H9 (cell line): Measurements from ENCODE around the gene HIBCH. TPM values are rescaled to one million over a fixed set of nuclear protein-coding genes. Genes with fewer than 3 reads are reported as not detected.
"Not testable (repeated sequence)": the region's sequence is repeated elsewhere in the genome, so short reads cannot be mapped to it uniquely, and the experiment has no call there.

Source experiments
- DNase-seq: peaks from one replicate; pipeline ENCODE4 v3.0.0-alpha.2; 2017
- H2AFZ ChIP-seq: one replicate; pipeline ENCODE4 v1.6.1; 2013; ENCODE audit warnings: mild to moderate bottlenecking, low read length, control low read depth, moderate library complexity
- H2AK5ac ChIP-seq: 2 replicates; pipeline ENCODE4 v1.6.1; 2013; ENCODE audit warnings: low read length, control low read depth, mixed read lengths; ENCODE audit not compliant: insufficient read length
- H2BK120ac ChIP-seq: one replicate; pipeline ENCODE4 v1.6.1; 2013; ENCODE audit warnings: low read depth, mild to moderate bottlenecking, low read length, control low read depth, inconsistent platforms; ENCODE audit not compliant: poor library complexity, severe bottlenecking
- H2BK12ac ChIP-seq: 2 replicates; pipeline ENCODE4 v1.6.1; 2013; ENCODE audit warnings: low read length, control low read depth, mixed read lengths, low read depth; ENCODE audit not compliant: insufficient read length
- H2BK15ac ChIP-seq: 2 replicates; pipeline ENCODE4 v1.6.1; 2013; ENCODE audit warnings: low read depth, low read length, control low read depth
- H2BK20ac ChIP-seq: one replicate; pipeline ENCODE4 v1.6.1; 2013; ENCODE audit warnings: low read depth, mild to moderate bottlenecking, low read length, control low read depth, inconsistent platforms; ENCODE audit not compliant: poor library complexity, severe bottlenecking
- H2BK5ac ChIP-seq: 2 replicates; pipeline ENCODE4 v1.6.1; 2013; ENCODE audit warnings: low read length, control low read depth, mixed read lengths; ENCODE audit not compliant: insufficient read length
- H3K14ac ChIP-seq: 2 replicates; pipeline ENCODE4 v1.6.1; 2013; ENCODE audit warnings: low read length, control low read depth; ENCODE audit not compliant: insufficient read depth
- H3K18ac ChIP-seq: 2 replicates; pipeline ENCODE4 v1.6.1; 2013; ENCODE audit warnings: low read depth, mild to moderate bottlenecking, mixed read lengths, low read length, control low read depth; ENCODE audit not compliant: insufficient read length
- H3K23ac ChIP-seq: 2 replicates; pipeline ENCODE4 v1.6.1; 2013; ENCODE audit warnings: low read length, control low read depth, mixed read lengths, low read depth; ENCODE audit not compliant: insufficient read length
- H3K23me2 ChIP-seq: 2 replicates; pipeline ENCODE4 v1.6.1; 2013; ENCODE audit warnings: low read depth, mild to moderate bottlenecking, mixed read lengths, low read length, control low read depth; ENCODE audit not compliant: insufficient read length, poor library complexity, severe bottlenecking
- H3K27ac ChIP-seq: 2 replicates; pipeline ENCODE4 v1.5.1; 2013; ENCODE audit warnings: low read length, control low read depth, mixed read lengths, low read depth; ENCODE audit not compliant: insufficient read length
- H3K27me3 ChIP-seq: 2 replicates; pipeline ENCODE4 v1.6.1; 2013; ENCODE audit warnings: low read length, control low read depth, inconsistent platforms; ENCODE audit not compliant: insufficient read depth
- H3K4ac ChIP-seq: 2 replicates; pipeline ENCODE4 v1.6.1; 2013; ENCODE audit warnings: low read depth, mild to moderate bottlenecking, control low read depth, inconsistent platforms, low read length, moderate library complexity
- H3K4me1 ChIP-seq: 2 replicates; pipeline ENCODE4 v1.6.1; 2013; ENCODE audit warnings: low read length, control low read depth, inconsistent platforms; ENCODE audit not compliant: insufficient read depth
- H3K4me2 ChIP-seq: 2 replicates; pipeline ENCODE4 v1.6.1; 2013; ENCODE audit warnings: low read length, control low read depth, mixed read lengths; ENCODE audit not compliant: insufficient read length, insufficient read depth
- H3K56ac ChIP-seq: 2 replicates; pipeline ENCODE4 v1.6.1; 2013; ENCODE audit warnings: low read depth, mild to moderate bottlenecking, mixed read lengths, low read length, control low read depth; ENCODE audit not compliant: insufficient read length
- H3K79me1 ChIP-seq: 2 replicates; pipeline ENCODE4 v1.6.1; 2013; ENCODE audit warnings: low read depth, mild to moderate bottlenecking, moderate library complexity, low read length, control low read depth, inconsistent platforms; ENCODE audit not compliant: insufficient read depth, poor library complexity, severe bottlenecking
- H3K79me2 ChIP-seq: 2 replicates; pipeline ENCODE4 v1.6.1; 2013; ENCODE audit warnings: low read length, control low read depth, inconsistent platforms; ENCODE audit not compliant: insufficient read depth
- H3K9ac ChIP-seq: 2 replicates; pipeline ENCODE4 v1.6.1; 2013; ENCODE audit warnings: low read length, control low read depth, mixed read lengths; ENCODE audit not compliant: insufficient read length; ENCODE audit errors: extremely low read depth
- H3K9me3 ChIP-seq: one replicate; pipeline ENCODE4 v1.6.1; 2013; ENCODE audit warnings: low read depth, low read length, inconsistent platforms; ENCODE audit not compliant: control insufficient read depth
- H3T11ph ChIP-seq: one replicate; pipeline ENCODE4 v1.6.1; 2013; ENCODE audit warnings: mild to moderate bottlenecking, low read length, control low read depth, inconsistent platforms
- H4K20me1 ChIP-seq: one replicate; pipeline ENCODE4 v1.6.1; 2013; ENCODE audit not compliant: control insufficient read depth, insufficient read length, insufficient read depth
- H4K5ac ChIP-seq: 2 replicates; pipeline ENCODE4 v1.6.1; 2013; ENCODE audit warnings: low read depth, mild to moderate bottlenecking, mixed read lengths, low read length, control low read depth; ENCODE audit not compliant: insufficient read length
- H4K8ac ChIP-seq: replicated peaks from 2 replicates; pipeline ENCODE4 v1.6.1; 2013; ENCODE audit warnings: low read length, control low read depth, mixed read lengths, low read depth; ENCODE audit not compliant: insufficient read length
- H4K91ac ChIP-seq: 2 replicates; pipeline ENCODE4 v1.6.1; 2013; ENCODE audit warnings: low read depth, mild to moderate bottlenecking, moderate library complexity, mixed read lengths, low read length, control low read depth; ENCODE audit not compliant: insufficient read length
- H3K27ac Mint-ChIP-seq, 3 experiments: 2 replicates in 2 of 3; 3 replicates in 1 of 3; pipeline ENCODE4 v1.8.0; 2020 to 2021; ENCODE audit warnings: mixed read lengths in 3 of 3, mild to moderate bottlenecking in 1 of 3, moderate library complexity in 1 of 3
- H3K27me3 Mint-ChIP-seq: 2 replicates; pipeline ENCODE4 v1.8.0; 2021; ENCODE audit warnings: low read depth, mild to moderate bottlenecking, moderate library complexity, mixed read lengths
- H3K36me3 Mint-ChIP-seq, 3 experiments: 2 replicates in 2 of 3; 3 replicates in 1 of 3; pipeline ENCODE4 v1.8.0; 2020 to 2021; ENCODE audit warnings: low read depth in 3 of 3, mixed read lengths in 3 of 3; ENCODE audit not compliant: insufficient read depth in 1 of 3
- H3K4me1 Mint-ChIP-seq, 2 experiments: 2 replicates each; pipeline ENCODE4 v1.8.0; 2020; ENCODE audit warnings: mixed read lengths in 2 of 2
- H3K4me3 Mint-ChIP-seq, 2 experiments: 2 replicates in 1 of 2; 3 replicates in 1 of 2; pipeline ENCODE4 v1.8.0; 2020 to 2021; ENCODE audit warnings: mild to moderate bottlenecking in 2 of 2, mixed read lengths in 2 of 2, moderate library complexity in 1 of 2
- H3K9me3 Mint-ChIP-seq, 2 experiments: 2 replicates in 1 of 2; 3 replicates in 1 of 2; pipeline ENCODE4 v1.8.0; 2020; ENCODE audit warnings: mild to moderate bottlenecking in 2 of 2, mixed read lengths in 2 of 2, moderate library complexity in 1 of 2
- WGBS: extraction: QIAGEN DNeasy Blood & Tissue Kit; methylation state at CpG from one replicate; pipeline ENCODE4 v1.1.7; 2013; ENCODE audit warnings: missing lambda C conversion rate, low lambda C conversion rate, mixed read lengths; ENCODE audit not compliant: insufficient read length; ENCODE audit errors: extremely low coverage; 5-methylcytosine and 5-hydroxymethylcytosine counted together
- total RNA-seq: library from RNA; stranded (reverse); gene quantifications from 2 replicates; pipeline ENCODE4 v1.2.1, GENCODE V29; 2021
- TF ChIP-seq, protein P1 (sequence below): fragments of 200-600 bp; sonication (generic); conservative IDR thresholded peaks from 3 replicates; pipeline ENCODE4 v1.8.0; 2021; ENCODE audit warnings: antibody characterized with exemption, mild to moderate bottlenecking

Gene HIBCH
- total RNA-seq, 1 experiment from 2014 or later, result 28.0 TPM

DNA sequence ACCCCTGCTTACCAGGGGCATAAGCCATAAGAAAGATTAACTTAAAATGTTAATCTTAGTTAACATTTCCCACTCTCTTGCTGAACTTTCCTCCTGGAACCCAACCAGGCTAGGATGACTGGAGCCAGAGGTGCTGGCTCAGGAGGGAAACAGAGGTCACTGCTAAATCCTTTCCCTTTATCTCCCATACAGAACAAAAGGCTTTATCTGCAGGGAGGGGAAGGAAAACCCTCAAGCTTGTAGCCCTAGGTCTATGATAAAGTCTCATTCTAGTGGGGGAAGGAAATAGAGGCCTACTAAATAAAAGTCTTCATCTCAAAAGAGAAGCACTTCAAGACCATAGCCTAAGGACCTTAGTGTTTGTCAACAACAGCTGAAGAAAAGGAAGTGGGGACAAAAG lies 18.6 kb downstream of the HIBCH start:
- Histone ChIP-seq H3K23me2 (no peaks in the 10 kb centered on the region), H3K56ac (no peak overlapping the region), H3K79me2 (no peaks in the 10 kb centered on the region; the same call in 1 of the 2 replicates), H3K4me1 (0 out of 2 replicates have a peak, but pooled peaks cover 4% of the 10 kb centered on the region), H3T11ph (no peak overlapping the region), H2BK20ac (no peak overlapping the region), H3K27ac (no peak overlapping the region), H3K14ac (no peak overlapping the region), H3K4ac (no peak overlapping the region), H3K9me3 (no peaks in the 10 kb centered on the region), H3K4me2 (no peak overlapping the region), H4K5ac (no peak overlapping the region), H2AFZ (no peak overlapping the region), H3K9ac (no peak overlapping the region), H2BK12ac (no peak overlapping the region), H4K91ac (no peak overlapping the region), H4K8ac (no peak overlapping the region), H4K20me1 (no peaks in the 10 kb centered on the region), H2BK15ac (no peak overlapping the region), H3K79me1 (no peaks in the 10 kb centered on the region), H2AK5ac (no peak overlapping the region), H3K23ac (no peak overlapping the region), H3K27me3 (no peaks in the 10 kb centered on the region), H2BK5ac (no peak overlapping the region), H2BK120ac (no peak overlapping the region), H3K18ac (no peak overlapping the region)
- Mint-ChIP-seq H3K4me3 (no peak overlapping the region), H3K27ac (peak overlapping the region; percentile 22 to 59 (median 31); a peak in 3 of 7 replicates), H3K36me3 (peaks cover 36 to 51% (median 43%) of the 10 kb centered on the region in 3 experiments), H3K9me3 (peaks cover 10 to 11% of the 10 kb centered on the region in 2 experiments; a peak in 3 of 5 replicates), H3K4me1 (peaks cover 13 to 17% of the 10 kb centered on the region in 2 experiments), H3K27me3 (no peaks in the 10 kb centered on the region; the same call in 1 of the 2 replicates)
- TF ChIP-seq, protein P1, sequence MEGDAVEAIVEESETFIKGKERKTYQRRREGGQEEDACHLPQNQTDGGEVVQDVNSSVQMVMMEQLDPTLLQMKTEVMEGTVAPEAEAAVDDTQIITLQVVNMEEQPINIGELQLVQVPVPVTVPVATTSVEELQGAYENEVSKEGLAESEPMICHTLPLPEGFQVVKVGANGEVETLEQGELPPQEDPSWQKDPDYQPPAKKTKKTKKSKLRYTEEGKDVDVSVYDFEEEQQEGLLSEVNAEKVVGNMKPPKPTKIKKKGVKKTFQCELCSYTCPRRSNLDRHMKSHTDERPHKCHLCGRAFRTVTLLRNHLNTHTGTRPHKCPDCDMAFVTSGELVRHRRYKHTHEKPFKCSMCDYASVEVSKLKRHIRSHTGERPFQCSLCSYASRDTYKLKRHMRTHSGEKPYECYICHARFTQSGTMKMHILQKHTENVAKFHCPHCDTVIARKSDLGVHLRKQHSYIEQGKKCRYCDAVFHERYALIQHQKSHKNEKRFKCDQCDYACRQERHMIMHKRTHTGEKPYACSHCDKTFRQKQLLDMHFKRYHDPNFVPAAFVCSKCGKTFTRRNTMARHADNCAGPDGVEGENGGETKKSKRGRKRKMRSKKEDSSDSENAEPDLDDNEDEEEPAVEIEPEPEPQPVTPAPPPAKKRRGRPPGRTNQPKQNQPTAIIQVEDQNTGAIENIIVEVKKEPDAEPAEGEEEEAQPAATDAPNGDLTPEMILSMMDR, result no peak
- no peak for DNase-seq

DNA sequence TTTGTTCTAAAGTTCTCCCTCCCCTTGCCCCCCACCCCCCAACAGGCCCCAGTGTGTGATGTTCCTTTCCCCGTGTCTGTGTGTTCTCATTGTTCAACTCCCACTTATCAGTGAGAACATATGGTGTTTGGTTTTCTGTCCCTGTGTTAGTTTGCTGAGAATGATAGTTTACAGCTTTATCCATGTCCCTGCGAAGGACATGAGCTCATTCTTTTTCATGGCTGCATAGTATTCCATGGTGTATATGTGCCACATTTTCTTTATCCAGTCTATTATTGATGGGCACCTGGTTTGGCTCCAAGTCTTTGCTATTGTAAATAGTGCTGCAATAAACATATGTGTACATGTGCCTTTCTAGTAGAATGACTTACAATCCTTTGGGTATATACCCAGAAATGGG lies 21.7 kb downstream of the HIBCH start:
- Mint-ChIP-seq H3K4me1 (peaks cover 13 to 15% of the 10 kb centered on the region in 2 experiments), H3K9me3 (peaks cover 10 to 11% of the 10 kb centered on the region in 2 experiments; a peak in 3 of 5 replicates), H3K36me3 (peaks cover 41 to 58% (median 45%) of the 10 kb centered on the region in 3 experiments)
- no CpG with 5 or more reads among the region's 2 CpGs for WGBS
- not testable (repeated sequence) for H3K4ac ChIP-seq, H3K27me3 Mint-ChIP-seq, H4K8ac ChIP-seq, H2BK120ac ChIP-seq, H3K79me1 ChIP-seq, H3K9me3 ChIP-seq, H2BK5ac ChIP-seq, H3K14ac ChIP-seq, H4K20me1 ChIP-seq, H2AK5ac ChIP-seq, DNase-seq, H3K27me3 ChIP-seq, H2BK15ac ChIP-seq, H2BK12ac ChIP-seq, H2AFZ ChIP-seq, H3K4me1 ChIP-seq, H3K23ac ChIP-seq, H3K18ac ChIP-seq, H3K4me2 ChIP-seq, H3K27ac ChIP-seq, H2BK20ac ChIP-seq, H3K27ac Mint-ChIP-seq, H4K5ac ChIP-seq, H3K79me2 ChIP-seq, H3K9ac ChIP-seq, H3K4me3 Mint-ChIP-seq, H3K56ac ChIP-seq, H3K23me2 ChIP-seq, H3T11ph ChIP-seq, H4K91ac ChIP-seq
